Right lobe of liver (tissue), 4 donors: Measurements from ENCODE around the gene ZCCHC10.

Experiments
- CTCF ChIP-seq, 4 donors: fragments of 200-600 bp in 3 of 4; fragments of 450-650 bp in 1 of 4; IDR thresholded peaks; one replicate each; pipeline versions ENCODE4 v1.5.1 to v1.8.0; 2016 to 2022; ENCODE audit warnings: antibody characterized with exemption in 4 of 4, mild to moderate bottlenecking in 2 of 4
- POLR2A ChIP-seq: fragments of 450-650 bp; IDR thresholded peaks from one replicate; pipeline ENCODE4 v1.6.1; 2017; ENCODE audit warnings: antibody characterized with exemption, mild to moderate bottlenecking
- donor health status: DM: no; HTN: no; CAD: no.
- donor health status: DM: no; HTN: no; CAD: no.
- donor health status: DM: no; HTN: yes; CAD: no.

DNA sequence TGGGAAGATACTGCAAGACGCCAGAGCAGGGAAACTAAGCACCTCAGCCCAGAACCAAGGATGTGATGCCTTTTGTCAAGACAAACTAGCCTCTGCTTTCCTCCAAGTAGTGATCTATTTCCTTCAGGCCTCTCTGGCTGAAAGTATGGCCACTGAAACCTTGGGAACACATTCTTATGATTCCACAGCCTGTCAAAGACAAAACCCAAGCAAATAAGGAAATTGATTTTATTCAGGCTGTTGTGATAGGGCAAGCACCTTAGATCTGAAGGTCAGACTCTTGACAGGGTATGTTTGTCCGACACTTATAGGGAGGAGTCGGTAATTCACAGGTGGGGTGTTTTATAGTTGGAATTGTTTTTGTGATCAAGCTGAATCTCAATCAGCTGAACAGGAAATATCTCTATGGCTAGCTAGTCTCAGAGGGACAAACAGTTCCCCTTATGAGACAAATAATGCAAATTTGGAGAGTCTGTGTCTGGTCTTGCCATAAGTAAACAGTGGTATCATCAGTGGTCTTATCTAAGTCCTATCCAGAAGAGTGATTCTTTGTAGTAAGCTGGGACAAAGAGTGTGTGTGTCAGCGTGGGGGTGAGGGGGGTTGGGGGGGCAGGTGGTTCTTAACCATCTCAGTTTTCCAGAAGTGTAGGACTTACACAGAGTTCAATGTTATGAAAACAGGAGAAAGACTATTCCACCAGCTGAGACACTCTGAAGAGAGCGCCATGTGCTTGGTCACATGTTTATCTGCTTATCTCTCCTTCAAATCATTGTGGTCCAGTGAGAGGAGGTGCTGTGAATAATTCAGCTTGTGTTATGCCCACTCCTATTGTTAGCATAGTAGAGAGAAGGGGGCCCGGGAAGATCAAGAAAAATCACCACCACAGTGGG, 6.7 kb upstream of the ZCCHC10 start:
- no peak for TF ChIP-seq POLR2A
- TF ChIP-seq CTCF (IDR thresholded peaks at IDR 0.05): no peak
